Urinary bladder (tissue), 4 donors: ENCODE data around the gene CAT. TPM values are rescaled to one million over a fixed set of nuclear protein-coding genes. Genes with fewer than 3 reads are reported as not detected.

Source experiments
- DNase-seq: peaks from one replicate; pipeline ENCODE4 v3.0.0-alpha.2; 2015; ENCODE audit errors: extremely low spot score
- H3K27ac ChIP-seq: one replicate; pipeline ENCODE4 v1.5.1; 2013; ENCODE audit warnings: low read depth, mild to moderate bottlenecking, moderate library complexity
- H3K36me3 ChIP-seq: one replicate; pipeline ENCODE4 v1.6.1; 2013; ENCODE audit warnings: mild to moderate bottlenecking, moderate library complexity; ENCODE audit not compliant: insufficient read depth
- H3K4me1 ChIP-seq: one replicate; pipeline ENCODE4 v1.6.1; 2013; ENCODE audit warnings: mild to moderate bottlenecking, moderate library complexity; ENCODE audit not compliant: insufficient read depth
- H3K4me3 ChIP-seq: one replicate; pipeline ENCODE4 v1.5.1; 2013; ENCODE audit warnings: low read depth, low read length
- WGBS: extraction: QIAGEN DNeasy Blood & Tissue Kit; methylation state at CpG from one replicate; pipeline ENCODE4 v1.1.7; 2013; 5-methylcytosine and 5-hydroxymethylcytosine counted together
- polyA plus RNA-seq: library from polyadenylated mRNA; stranded (reverse); fragments of 200-250 nt; gene quantifications from one replicate; pipeline ENCODE4 v1.2.3, GENCODE V29; 2013
- total RNA-seq: library from RNA; depleted of rRNA; stranded (reverse); fragments of >200 nt; gene quantifications from one replicate; pipeline ENCODE4 v1.2.3, GENCODE V29; 2014
- donor health status: healthy with polysubstance abuse.
- donor health status: healthy.

The CAT gene
- total and polyA plus RNA-seq, 2 donors = 97.0 to 165 TPM

DNA sequence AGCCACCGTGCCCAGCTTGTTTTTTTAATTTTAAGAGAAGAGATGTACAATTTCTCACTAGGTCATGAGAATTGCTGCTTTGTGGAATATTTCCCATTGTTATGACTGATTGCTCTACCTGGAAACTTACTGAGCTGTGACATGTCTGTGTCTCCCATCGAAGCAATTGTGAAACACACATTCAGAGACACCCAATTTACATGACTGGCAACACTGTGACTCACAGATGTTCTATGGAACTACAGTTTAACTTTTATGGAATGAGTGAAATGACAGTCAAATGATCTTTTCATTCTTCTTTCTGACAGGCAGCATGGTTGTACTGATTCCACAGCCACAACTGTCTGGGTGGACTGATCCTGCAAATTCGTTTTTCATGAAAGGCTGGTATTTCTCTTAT lies 42.6 kb downstream of the CAT start:
- no peak for DNase-seq
- 67% methylated on average over 3 of the region's 3 CpGs for WGBS
- no peaks in the 10 kb centered on the region for H3K36me3 ChIP-seq
- H3K27ac ChIP-seq = no peak overlapping the region
- no peak overlapping the region for H3K4me3 ChIP-seq
- H3K4me1 ChIP-seq = no peaks in the 10 kb centered on the region

GRCh38 chr11:34483106-34483874 lies 44.6 kb downstream of the CAT start:
- H3K4me3 ChIP-seq = no peak overlapping the region
- no peak for DNase-seq
- 79% methylated on average over 9 of the region's 9 CpGs for WGBS
- no peaks in the 10 kb centered on the region for H3K36me3 ChIP-seq
- H3K27ac ChIP-seq = no peak overlapping the region
- H3K4me1 ChIP-seq = no peaks in the 10 kb centered on the region

DNA sequence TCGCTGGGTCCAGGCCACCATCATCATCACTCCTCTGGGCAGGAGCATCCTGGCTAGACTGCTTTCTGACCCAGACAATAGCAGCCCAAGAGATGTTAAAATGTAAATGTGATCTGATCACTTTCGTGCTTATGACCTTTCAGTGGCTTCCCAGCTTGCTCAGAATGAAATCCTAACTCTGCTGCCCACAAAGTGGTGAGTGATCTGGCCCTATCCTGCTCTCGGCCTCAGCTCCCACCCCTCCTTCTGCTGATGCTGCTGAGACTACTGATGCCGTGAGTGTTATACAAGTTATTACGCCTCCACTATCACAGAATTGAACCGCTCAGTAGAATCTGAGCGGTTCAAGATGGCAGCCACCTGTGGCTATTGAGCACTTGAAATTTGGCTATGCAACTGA lies 48.7 kb downstream of the CAT start:
- Histone ChIP-seq H3K36me3 (no peaks in the 10 kb centered on the region), H3K4me1 (no peaks in the 10 kb centered on the region), H3K4me3 (no peak overlapping the region), H3K27ac (no peak overlapping the region)
- WGBS = 83% methylated on average over 7 of the region's 7 CpGs
- DNase-seq = no peak

DNA sequence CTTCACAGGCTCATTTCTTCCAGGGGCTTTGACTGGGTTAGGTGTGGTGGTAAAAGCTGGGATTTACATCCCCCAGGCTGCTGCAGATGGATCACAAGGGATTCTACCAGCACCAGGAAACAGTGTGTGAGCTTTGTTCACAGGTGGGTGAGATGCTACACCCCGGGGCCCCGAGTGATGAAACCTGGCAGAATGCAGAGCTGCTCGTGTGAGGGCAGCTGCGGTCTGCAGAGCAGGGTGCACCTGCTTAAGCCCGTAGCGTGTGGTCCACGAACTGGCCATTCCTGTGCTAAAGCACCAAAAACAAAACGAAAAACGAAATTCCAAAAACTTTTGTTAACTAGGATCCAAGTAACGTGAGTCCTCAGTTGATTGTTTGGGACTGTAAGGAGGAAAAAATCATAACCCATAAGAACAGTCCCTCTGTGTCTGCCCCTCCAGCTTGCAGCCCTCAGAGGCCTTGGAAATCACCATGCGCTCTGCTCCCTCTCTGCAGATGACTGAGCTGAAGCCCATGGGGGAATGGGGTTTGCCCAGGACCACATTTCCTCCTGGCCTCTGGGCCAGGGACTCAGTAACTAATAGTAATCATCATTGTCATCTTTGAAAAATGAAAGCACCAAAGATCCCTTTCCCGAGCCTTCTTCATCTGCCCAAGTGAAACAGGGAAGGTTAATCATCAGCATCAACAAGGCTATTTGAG lies 50.3 kb downstream of the CAT start:
- no peak for DNase-seq
- 89% methylated on average over 12 of the region's 12 CpGs for WGBS
- H3K4me3 ChIP-seq = no peak overlapping the region
- H3K27ac ChIP-seq = no peak overlapping the region
- H3K36me3 ChIP-seq = no peaks in the 10 kb centered on the region
- H3K4me1 ChIP-seq = no peaks in the 10 kb centered on the region

GRCh38 chr11:34490304-34490703 lies 51.6 kb downstream of the CAT start:
- Histone ChIP-seq H3K4me1 (no peaks in the 10 kb centered on the region), H3K4me3 (no peak overlapping the region), H3K36me3 (no peaks in the 10 kb centered on the region), H3K27ac (no peak overlapping the region)
- 73% methylated on average over 2 of the region's 2 CpGs for WGBS
- no peak for DNase-seq

DNA sequence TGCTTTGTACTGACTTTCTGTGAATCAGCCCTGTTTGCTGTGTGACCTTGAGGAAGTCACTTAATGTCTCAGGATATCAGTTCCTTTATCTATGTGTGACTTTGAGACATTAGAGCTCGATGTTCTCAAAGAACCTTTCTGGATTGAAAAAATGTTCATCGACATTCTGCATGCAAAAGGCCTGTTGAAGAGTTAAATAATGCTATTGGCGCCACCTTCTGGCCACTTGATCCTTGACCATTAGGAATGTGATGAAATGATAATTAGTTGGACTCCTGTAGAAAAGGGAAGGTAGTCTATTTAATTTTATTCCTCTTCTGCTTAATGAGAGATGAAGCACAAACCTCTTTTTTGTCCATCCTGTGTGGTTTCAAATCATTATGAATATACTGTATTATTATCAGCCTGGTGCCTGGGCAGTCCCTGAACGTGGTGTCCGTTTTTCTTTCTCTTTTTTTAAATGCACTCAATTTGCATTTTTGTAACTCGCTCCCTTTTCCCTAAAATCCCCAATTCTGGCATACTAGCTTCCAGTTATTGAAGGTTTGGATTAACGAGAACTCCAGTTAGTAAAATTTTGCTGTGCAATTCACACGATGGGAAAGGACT lies 54.2 kb downstream of the CAT start:
- 50% methylated on average over 8 of the region's 8 CpGs for WGBS
- Histone ChIP-seq H3K27ac (no peak overlapping the region), H3K36me3 (no peaks in the 10 kb centered on the region), H3K4me1 (no peaks in the 10 kb centered on the region), H3K4me3 (no peak overlapping the region)
- no peak for DNase-seq

DNA sequence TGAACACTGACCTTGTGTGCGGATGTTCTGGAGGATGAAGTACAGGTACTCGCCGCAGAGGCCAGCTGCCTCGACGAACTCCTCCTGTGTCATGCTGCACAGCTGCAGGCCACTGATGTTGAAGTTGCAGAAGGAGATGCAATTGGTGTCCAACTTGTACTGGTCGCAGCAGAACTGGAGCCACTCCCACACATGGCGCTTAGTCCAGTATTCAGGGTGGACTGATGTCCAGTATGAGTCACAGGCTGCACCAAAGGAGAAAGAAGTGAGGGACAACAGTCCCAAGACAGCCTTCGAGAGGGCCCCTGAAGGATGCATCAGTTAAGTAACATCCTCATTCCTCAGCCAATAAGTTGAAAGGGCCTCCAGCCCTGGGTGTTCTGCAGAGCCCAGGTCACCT lies 54.7 kb downstream of the CAT start:
- 76% methylated on average over 8 of the region's 8 CpGs for WGBS
- Histone ChIP-seq H3K4me3 (no peak overlapping the region), H3K27ac (no peak overlapping the region), H3K4me1 (no peaks in the 10 kb centered on the region), H3K36me3 (no peaks in the 10 kb centered on the region)
- DNase-seq = no peak

GRCh38 chr11:34493926-34494595 lies 55.3 kb downstream of the CAT start:
- H3K4me1 ChIP-seq = no peaks in the 10 kb centered on the region
- no peak overlapping the region for H3K27ac ChIP-seq
- no peaks in the 10 kb centered on the region for H3K36me3 ChIP-seq
- H3K4me3 ChIP-seq = no peak overlapping the region
- DNase-seq = no peak
- WGBS = 84% methylated on average over 4 of the region's 4 CpGs

GRCh38 chr11:34495239-34495723 lies 56.5 kb downstream of the CAT start:
- H3K4me1 ChIP-seq = no peaks in the 10 kb centered on the region
- no peaks in the 10 kb centered on the region for H3K36me3 ChIP-seq
- no peak for DNase-seq
- no peak overlapping the region for H3K4me3 ChIP-seq
- 86% methylated on average over 12 of the region's 12 CpGs for WGBS
- H3K27ac ChIP-seq = no peak overlapping the region

DNA sequence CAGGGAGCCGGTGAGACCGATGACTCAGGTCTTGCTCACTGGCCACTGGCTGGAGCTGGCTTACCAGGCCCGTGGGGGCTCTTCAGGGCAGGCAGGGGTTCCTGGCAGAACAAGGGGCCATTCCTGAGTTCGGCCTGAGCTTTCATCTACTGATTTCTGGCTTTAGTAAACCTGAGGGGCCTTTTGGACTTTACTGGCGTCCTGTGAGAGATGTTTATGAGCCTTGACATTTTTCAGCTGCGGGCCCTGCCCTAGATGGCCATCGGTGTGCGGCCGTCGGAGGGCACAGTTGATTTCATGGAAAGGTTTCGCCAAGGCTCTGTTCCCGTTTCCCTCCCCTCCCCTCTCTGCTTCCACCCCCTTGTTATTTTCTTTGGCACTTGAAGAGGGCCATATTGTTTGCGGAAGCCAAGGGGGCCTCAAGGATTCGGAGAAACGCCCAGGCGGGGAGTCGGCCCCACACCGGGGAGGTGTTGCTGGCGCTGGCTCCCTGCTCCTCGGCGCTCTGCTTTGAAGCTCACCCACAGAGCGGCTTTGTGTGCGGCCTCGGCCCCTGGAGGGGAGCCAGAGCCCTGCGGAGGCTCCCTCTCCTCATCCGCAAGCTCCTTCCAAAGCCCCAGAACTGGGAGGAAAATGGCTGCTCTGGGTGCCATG lies 57.1 kb downstream of the CAT start:
- no peaks in the 10 kb centered on the region for H3K36me3 ChIP-seq
- no peak overlapping the region for H3K4me3 ChIP-seq
- WGBS = 53% methylated on average over 26 of the region's 26 CpGs
- no peaks in the 10 kb centered on the region for H3K4me1 ChIP-seq
- no peak overlapping the region for H3K27ac ChIP-seq
- DNase-seq = no peak

DNA sequence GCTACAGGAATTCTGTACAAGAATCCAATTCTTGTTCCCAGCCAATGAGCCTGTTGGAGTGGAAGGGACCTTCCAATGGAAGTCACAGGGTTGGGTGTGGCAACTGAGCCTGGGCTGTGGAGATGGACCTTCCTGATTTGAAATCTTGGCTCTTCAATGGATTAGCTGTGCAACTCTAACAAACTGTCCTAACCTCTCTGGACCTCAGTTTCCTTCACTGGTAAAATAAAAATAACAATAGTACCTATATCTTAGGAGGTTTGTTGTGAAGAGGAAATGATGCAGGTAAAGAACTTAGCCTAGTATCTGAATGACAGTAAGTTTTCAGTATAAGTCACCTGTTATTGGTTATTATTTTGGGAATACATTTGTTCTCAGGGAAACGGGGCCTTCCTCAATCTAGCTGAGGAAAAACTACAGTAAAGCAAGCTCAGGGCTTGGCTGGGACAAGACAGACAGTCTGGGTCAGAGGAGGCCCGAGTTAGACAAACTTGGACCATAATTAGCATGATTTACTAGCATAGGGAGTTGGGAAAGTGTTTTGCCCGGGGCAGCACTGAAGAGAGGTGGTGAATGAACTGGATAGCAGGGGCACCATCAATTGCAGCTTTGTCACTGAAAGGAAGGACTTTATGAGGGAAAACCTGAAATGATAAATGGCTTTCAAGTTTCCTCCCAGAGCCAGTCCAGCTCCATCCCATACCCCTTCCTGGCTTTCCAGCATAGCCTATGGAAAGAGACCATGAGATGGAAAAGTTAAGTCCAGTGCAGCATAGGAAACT lies 61.2 kb downstream of the CAT start:
- no peaks in the 10 kb centered on the region for H3K4me1 ChIP-seq
- no peaks in the 10 kb centered on the region for H3K36me3 ChIP-seq
- DNase-seq = no peak
- H3K4me3 ChIP-seq = no peak overlapping the region
- 57% methylated on average over 3 of the region's 3 CpGs for WGBS
- H3K27ac ChIP-seq = no peak overlapping the region

- Histone ChIP-seq H3K36me3 (no peaks in the 10 kb centered on the region), H3K4me1 (no peaks in the 10 kb centered on the region), H3K4me3 (no peak overlapping the region), H3K27ac (no peak overlapping the region)
- no peak for DNase-seq
- WGBS = 52% methylated on average over 4 of the region's 4 CpGs
Observed at GRCh38 chr11:34501500-34501899, 62.8 kb downstream of the CAT start.

DNA sequence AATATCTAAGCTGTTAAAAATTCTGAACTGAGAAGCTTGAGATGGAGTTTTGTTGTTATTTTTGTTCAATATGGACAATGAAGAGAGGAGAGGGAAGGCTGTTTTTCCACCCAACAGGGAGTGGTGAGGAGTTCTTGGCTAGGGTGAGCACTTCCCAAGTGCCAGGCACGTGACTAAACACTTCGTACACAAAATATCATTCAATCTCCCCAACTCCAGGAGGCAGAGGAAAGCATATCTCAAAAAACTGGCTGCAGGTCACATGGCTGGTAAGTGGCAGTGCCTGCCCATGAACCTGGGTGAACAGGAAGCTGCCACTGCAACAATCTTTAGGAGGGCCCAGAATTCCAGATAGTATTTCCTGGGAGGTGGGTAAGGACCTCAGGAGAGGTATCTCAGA lies 63.2 kb downstream of the CAT start:
- 15% methylated on average over 2 of the region's 2 CpGs for WGBS
- Histone ChIP-seq H3K4me3 (no peak overlapping the region), H3K36me3 (no peaks in the 10 kb centered on the region), H3K27ac (no peak overlapping the region), H3K4me1 (no peaks in the 10 kb centered on the region)
- no peak for DNase-seq
